Stimulated activated naive CD8-positive, alpha-beta T cell treated with anti-CD3 and anti-CD28 coated beads, Interleukin-15, amount 100 ng/mL, for 72 hours (primary cell): ENCODE data around the gene TMEM145.

ENCODE experiments used
- ATAC-seq: fragments of 150-1000 bp; cut with Tn5 transposase; 2 replicates; pipeline ENCODE4 v1.10.0; 2021; ENCODE audit warnings: mild to moderate bottlenecking, moderate library complexity
- DNase-seq, 2 donors: peaks; one replicate each; pipeline ENCODE4 v3.0.0; 2021 to 2022
- H3K27ac Mint-ChIP-seq, 2 donors: one replicate each; pipeline ENCODE4 v1.8.0; 2022; ENCODE audit warnings: mild to moderate bottlenecking in 2 of 2, mixed read lengths in 2 of 2, moderate library complexity in 2 of 2
- H3K27me3 Mint-ChIP-seq: one replicate; pipeline ENCODE4 v1.8.0; 2022; ENCODE audit warnings: mixed read lengths
- H3K4me1 Mint-ChIP-seq: one replicate; pipeline ENCODE4 v1.8.0; 2022; ENCODE audit warnings: mild to moderate bottlenecking, mixed read lengths
- H3K4me3 Mint-ChIP-seq, 2 donors: one replicate each; pipeline ENCODE4 v1.8.0; 2022; ENCODE audit warnings: mild to moderate bottlenecking in 2 of 2, mixed read lengths in 2 of 2, moderate library complexity in 1 of 2
- H3K9me3 Mint-ChIP-seq, 2 donors: one replicate each; pipeline ENCODE4 v1.8.0; 2022; ENCODE audit warnings: mixed read lengths in 2 of 2

The TMEM145 gene

GRCh38 chr19:42366673-42367072 lies 53.6 kb downstream of the TMEM145 start:
- Mint-ChIP-seq H3K4me3 (no peak overlapping the region), H3K27ac (no peak overlapping the region), H3K27me3 (no peaks in the 10 kb centered on the region), H3K4me1 (no peaks in the 10 kb centered on the region), H3K9me3 (peaks cover 0 to 6% of the 10 kb centered on the region in 2 donors)
- no peak for ATAC-seq
- no peak for DNase-seq

- Mint-ChIP-seq H3K4me1 (no peaks in the 10 kb centered on the region), H3K27ac (peak overlapping the region; percentile 3 to 76)
Measured at GRCh38 chr19:42367929-42368328, 54.8 kb downstream of the TMEM145 start.

DNA sequence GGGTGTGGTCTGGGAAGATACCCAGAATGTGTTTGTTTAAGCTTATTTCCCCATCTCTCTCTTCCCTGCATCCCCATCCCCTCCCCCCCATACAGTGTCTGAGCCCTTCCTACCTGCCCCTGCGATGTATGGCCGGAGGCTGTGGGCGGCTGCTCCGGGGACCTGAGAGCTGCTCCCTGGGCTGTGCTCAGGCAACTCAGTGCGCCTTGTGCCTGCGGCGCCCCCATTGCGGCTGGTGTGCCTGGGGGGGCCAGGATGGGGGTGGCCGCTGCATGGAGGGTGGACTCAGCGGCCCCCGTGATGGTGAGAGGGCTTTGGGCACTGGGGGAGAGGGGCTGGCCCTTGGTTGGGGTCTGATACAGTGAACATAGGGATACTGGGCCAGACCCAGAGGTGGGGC lies 55.3 kb downstream of the TMEM145 start:
- no peak overlapping the region for H3K27ac Mint-ChIP-seq
- no peaks in the 10 kb centered on the region for H3K27me3 Mint-ChIP-seq
- no peak for ATAC-seq
- H3K9me3 Mint-ChIP-seq, result peaks cover 0 to 6% of the 10 kb centered on the region in 2 donors
- DNase-seq, result no peak
- H3K4me3 Mint-ChIP-seq, result no peak overlapping the region
- H3K4me1 Mint-ChIP-seq, result no peaks in the 10 kb centered on the region

More at GRCh38 chr19:42367929-42368328, 54.8 kb downstream of the TMEM145 start:
- ATAC-seq (no peak), DNase-seq (no peak)
- Mint-ChIP-seq H3K4me3 (no peak overlapping the region), H3K9me3 (peaks cover 0 to 6% of the 10 kb centered on the region in 2 donors), H3K27me3 (no peaks in the 10 kb centered on the region)

DNA sequence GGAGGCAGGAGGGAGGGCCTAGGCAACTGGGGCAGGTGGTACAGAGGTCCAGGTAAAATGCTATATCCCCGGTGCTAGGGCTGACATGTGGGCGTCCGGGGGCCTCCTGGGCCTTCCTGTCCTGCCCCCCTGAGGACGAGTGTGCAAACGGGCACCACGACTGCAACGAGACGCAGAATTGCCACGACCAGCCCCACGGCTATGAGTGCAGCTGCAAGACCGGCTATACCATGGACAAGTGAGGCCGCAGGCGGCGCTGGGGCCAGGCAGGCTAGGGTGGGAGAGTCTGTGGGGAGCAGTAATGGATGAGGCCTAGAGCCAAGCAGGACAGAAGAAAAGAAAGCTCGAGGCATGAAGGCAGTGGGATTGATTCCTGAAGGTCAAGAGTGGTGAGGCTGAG lies 55.7 kb downstream of the TMEM145 start:
- DNase-seq (no peak), ATAC-seq (no peak)
- no peak overlapping the region for H3K27ac Mint-ChIP-seq
- no peak overlapping the region for H3K4me3 Mint-ChIP-seq
- peaks cover 0 to 2% of the 10 kb centered on the region in 2 donors for H3K9me3 Mint-ChIP-seq
- no peaks in the 10 kb centered on the region for H3K27me3 Mint-ChIP-seq
- H3K4me1 Mint-ChIP-seq, result no peaks in the 10 kb centered on the region

DNA sequence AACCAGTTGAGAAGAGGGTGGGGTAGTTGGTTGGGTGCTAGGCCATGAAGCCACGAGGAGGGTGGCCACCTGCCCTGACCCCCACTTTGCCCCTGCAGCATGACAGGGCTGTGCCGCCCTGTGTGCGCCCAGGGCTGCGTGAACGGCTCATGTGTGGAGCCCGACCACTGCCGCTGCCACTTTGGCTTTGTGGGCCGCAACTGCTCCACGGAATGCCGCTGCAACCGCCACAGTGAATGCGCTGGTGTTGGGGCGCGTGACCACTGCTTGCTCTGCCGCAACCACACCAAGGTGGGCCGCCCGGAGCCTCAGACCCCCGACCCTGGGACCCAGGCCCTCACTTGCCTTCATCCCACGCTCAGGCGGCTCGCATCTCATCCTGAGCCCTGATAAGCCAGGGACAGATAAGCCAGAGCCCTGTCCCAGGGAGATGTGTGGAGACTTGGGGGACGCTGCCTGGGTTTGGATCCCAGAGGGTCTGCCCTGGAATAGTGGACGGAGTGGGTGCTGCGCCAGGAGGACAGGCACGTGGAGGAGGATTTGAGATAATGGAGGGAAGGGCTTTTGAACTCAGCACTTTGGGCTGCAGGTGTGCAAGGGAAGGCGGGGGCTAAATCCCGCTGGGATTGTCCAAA lies 56.4 kb downstream of the TMEM145 start:
- H3K4me3 Mint-ChIP-seq, result no peak overlapping the region
- no peak for ATAC-seq
- H3K27me3 Mint-ChIP-seq, result no peaks in the 10 kb centered on the region
- no peak overlapping the region for H3K27ac Mint-ChIP-seq
- H3K4me1 Mint-ChIP-seq, result no peaks in the 10 kb centered on the region
- no peaks in the 10 kb centered on the region for H3K9me3 Mint-ChIP-seq
- DNase-seq, result no peak

DNA sequence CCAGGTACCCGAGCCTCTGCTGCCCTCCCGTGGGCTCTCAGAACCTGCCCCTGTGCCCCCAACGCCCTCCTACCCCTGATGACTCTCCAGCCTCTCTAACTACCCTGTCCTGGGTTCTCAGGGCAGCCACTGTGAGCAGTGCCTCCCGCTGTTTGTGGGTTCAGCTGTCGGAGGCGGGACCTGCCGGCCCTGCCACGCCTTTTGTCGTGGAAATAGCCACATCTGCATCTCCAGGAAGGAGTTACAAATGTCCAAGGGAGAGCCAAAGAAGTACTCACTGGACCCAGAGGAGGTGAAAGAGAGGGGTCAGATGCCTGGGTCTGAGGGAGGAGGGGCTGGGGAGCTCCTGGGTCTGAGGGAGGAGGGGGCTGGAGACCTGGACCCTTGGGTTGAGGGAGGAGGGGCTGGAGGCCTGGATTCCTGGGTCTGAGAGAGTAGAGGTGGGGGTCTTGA lies 57.0 kb downstream of the TMEM145 start:
- DNase-seq (no peak), ATAC-seq (no peak)
- no peaks in the 10 kb centered on the region for H3K27me3 Mint-ChIP-seq
- H3K27ac Mint-ChIP-seq, result peak overlapping the region; percentile 26 to 90
- H3K4me1 Mint-ChIP-seq, result no peaks in the 10 kb centered on the region
- H3K9me3 Mint-ChIP-seq, result no peaks in the 10 kb centered on the region
- H3K4me3 Mint-ChIP-seq, result no peak overlapping the region

- no peaks in the 10 kb centered on the region for H3K27me3 Mint-ChIP-seq
- DNase-seq, result no peak
- H3K4me3 Mint-ChIP-seq, result no peak overlapping the region
- H3K4me1 Mint-ChIP-seq, result no peaks in the 10 kb centered on the region
- peak overlapping the region in 1 of 2 donors; percentile 26 for H3K27ac Mint-ChIP-seq
- H3K9me3 Mint-ChIP-seq, result no peaks in the 10 kb centered on the region
- no peak for ATAC-seq
Measured at GRCh38 chr19:42370626-42371175, 57.6 kb downstream of the TMEM145 start.
